LNCaP clone FGC (cell line): ENCODE measurements around the gene IRF2BP2.

Source experiments
- DNase-seq: peaks from one replicate; pipeline ENCODE4 v3.0.0-alpha.2; 2011; ENCODE audit warnings: low read depth
- H3K4me3 ChIP-seq: 2 replicates; pipeline ENCODE4 v1.5.1; 2011; ENCODE audit warnings: mild to moderate bottlenecking, low read depth, low read length, control low read depth
- CTCF ChIP-seq: IDR thresholded peaks from 2 replicates; pipeline ENCODE4 v1.5.1; 2012; ENCODE audit warnings: mild to moderate bottlenecking; ENCODE audit not compliant: control insufficient read depth, insufficient read depth; ENCODE audit errors: extremely low read depth

The IRF2BP2 gene

GRCh38 chr1:234555390-234556024 is 54.5 kb downstream of the IRF2BP2 start:
- no peak for DNase-seq
- no peak for TF ChIP-seq CTCF
- H3K4me3 ChIP-seq: no peak overlapping the region

DNA sequence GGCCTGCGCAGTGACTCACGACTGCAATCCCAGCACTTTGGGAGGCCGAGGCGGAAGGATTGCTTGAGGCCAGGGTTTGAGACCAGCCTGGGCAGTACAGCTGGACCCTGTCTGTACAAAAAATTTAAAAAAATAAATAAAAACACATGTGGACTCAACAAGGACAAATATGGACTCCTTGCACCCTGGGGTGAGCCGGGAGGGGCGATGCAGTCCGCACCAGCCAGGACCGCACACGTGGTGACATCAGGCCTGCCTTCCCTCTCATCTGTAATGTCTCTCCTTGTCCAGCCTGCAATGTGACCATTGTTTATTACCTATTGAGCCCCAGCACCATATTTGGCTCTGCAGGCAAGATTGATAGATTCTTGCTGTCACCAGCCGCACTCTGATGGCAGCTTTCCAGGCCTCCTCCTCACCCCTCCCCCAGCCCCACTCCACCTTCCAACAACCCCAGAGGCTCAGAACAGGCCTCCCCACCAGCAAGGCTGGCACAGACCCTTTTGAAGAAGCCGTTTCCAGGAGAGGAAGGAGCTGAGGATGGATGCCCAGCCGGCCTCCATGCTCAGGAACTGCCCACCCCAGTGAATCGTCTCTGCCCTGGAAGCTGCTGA is 55.2 kb downstream of the IRF2BP2 start:
- TF ChIP-seq CTCF: no peak
- H3K4me3 ChIP-seq: no peak overlapping the region
- DNase-seq: no peak
